ENCODE measurements around the gene SLC7A14.

GRCh38 chr3:170599091-170599490, 13.2 kb upstream of the SLC7A14 start:
- TF ChIP-seq CTCF (conservative IDR thresholded peaks at IDR 0.05; ENCODE audit: low read length) = no peak
- no peak for TF ChIP-seq EZH2phosphoT487 (IDR thresholded peaks at IDR 0.05; ENCODE audit: borderline replicate concordance)
